ENCODE measurements around the gene ELOVL6. TPM values are rescaled to one million over a fixed set of nuclear protein-coding genes. Genes with fewer than 3 reads are reported as not detected.
"Not testable (repeated sequence)": the region's sequence is repeated elsewhere in the genome, so short reads cannot be mapped to it uniquely, and the experiment has no call there.

Gene ELOVL6
- total RNA-seq, 2 experiments from 2014 or later: 1.6 to 2.9 TPM

- H3K36me3 Mint-ChIP-seq (ENCODE audit: low read depth): no peaks in the 10 kb centered on the region
- Histone ChIP-seq H3K27me3 (ENCODE audit: control insufficient read depth in 1 of 2, insufficient read depth in 2 of 2, low read length in 2 of 2) (no peaks in the 10 kb centered on the region), H3K9me3 (ENCODE audit: control insufficient read depth in 1 of 2, insufficient read depth in 1 of 2, low read length in 2 of 2) (no peaks in the 10 kb centered on the region), H3K36me3 (ENCODE audit: insufficient read depth, low read length) (no peaks in the 10 kb centered on the region), H3K4me1 (ENCODE audit: insufficient read depth, low read length) (peaks cover 13% of the 10 kb centered on the region), H3K27ac (ENCODE audit: low read depth in 1 of 2, low read length in 2 of 2) (no peak overlapping the region), H3K4me3 (ENCODE audit: low read length) (no peak overlapping the region)
- no peak overlapping the region for H3K27ac Mint-ChIP-seq
- H3K4me3 Mint-ChIP-seq: no peak overlapping the region
- intact Hi-C loops (cut with DNase I, micrococcal nuclease): no loop called here
- ATAC-seq (ENCODE audit: poor library complexity) (no peak), DNase-seq (no peak)
- ChIA-PET POLR2A (no interaction called here), CTCF (no interaction called here)
- H3K27me3 Mint-ChIP-seq: no peaks in the 10 kb centered on the region
- TF ChIP-seq CTCF (IDR thresholded peaks at IDR 0.05): no peak
- H3K4me1 Mint-ChIP-seq (ENCODE audit: low read depth): peaks cover 41% of the 10 kb centered on the region
- no peaks in the 10 kb centered on the region for H3K9me3 Mint-ChIP-seq
Observed at GRCh38 chr4:110087070-110087708, 111.2 kb downstream of the ELOVL6 start.

- Histone ChIP-seq H3K27me3 (ENCODE audit: control insufficient read depth in 1 of 2, insufficient read depth in 2 of 2, low read length in 2 of 2) (no peaks in the 10 kb centered on the region), H3K36me3 (ENCODE audit: insufficient read depth, low read length) (no peaks in the 10 kb centered on the region), H3K4me1 (ENCODE audit: insufficient read depth, low read length) (peaks cover 13% of the 10 kb centered on the region), H3K9me3 (ENCODE audit: control insufficient read depth in 1 of 2, insufficient read depth in 1 of 2, low read length in 2 of 2) (no peaks in the 10 kb centered on the region), H3K27ac (ENCODE audit: low read depth in 1 of 2, low read length in 2 of 2) (no peak overlapping the region), H3K4me3 (ENCODE audit: low read length) (no peak overlapping the region)
- DNase-seq: peak in 9 of 14 experiments; percentile 9 to 54 (median 20)
- no peaks in the 10 kb centered on the region for H3K27me3 Mint-ChIP-seq
- intact Hi-C loops (cut with DNase I, micrococcal nuclease): no loop called here
- no peaks in the 10 kb centered on the region for H3K36me3 Mint-ChIP-seq (ENCODE audit: low read depth)
- H3K4me1 Mint-ChIP-seq (ENCODE audit: low read depth): peaks cover 41% of the 10 kb centered on the region
- no peak overlapping the region for H3K4me3 Mint-ChIP-seq
- no peak for TF ChIP-seq CTCF (IDR thresholded peaks at IDR 0.05)
- ChIA-PET POLR2A (no interaction called here), CTCF (no interaction called here)
- H3K27ac Mint-ChIP-seq: peak overlapping the region; percentile 71
- ATAC-seq (ENCODE audit: poor library complexity): no peak
- no peaks in the 10 kb centered on the region for H3K9me3 Mint-ChIP-seq
Observed at GRCh38 chr4:110085131-110085530, 113.3 kb downstream of the ELOVL6 start.

GRCh38 chr4:110084154-110084553, 114.3 kb downstream of the ELOVL6 start:
- Mint-ChIP-seq H3K4me1 (ENCODE audit: low read depth) (peaks cover 31% of the 10 kb centered on the region), H3K27me3 (no peaks in the 10 kb centered on the region)

GRCh38 chr4:110078148-110078547, 120.3 kb downstream of the ELOVL6 start:
- H3K27me3 ChIP-seq (ENCODE audit: control insufficient read depth in 1 of 2, insufficient read depth in 2 of 2, low read length in 2 of 2); H3K9me3 ChIP-seq (ENCODE audit: control insufficient read depth in 1 of 2, insufficient read depth in 1 of 2, low read length in 2 of 2); POLR2A ChIA-PET; intact Hi-C loops (cut with DNase I, micrococcal nuclease); ATAC-seq (ENCODE audit: poor library complexity); H3K9me3 Mint-ChIP-seq; CTCF ChIA-PET; H3K36me3 ChIP-seq (ENCODE audit: insufficient read depth, low read length); H3K27ac Mint-ChIP-seq; H3K27me3 Mint-ChIP-seq; H3K4me1 Mint-ChIP-seq (ENCODE audit: low read depth); H3K4me3 ChIP-seq (ENCODE audit: low read length); H3K4me1 ChIP-seq (ENCODE audit: insufficient read depth, low read length); H3K36me3 Mint-ChIP-seq (ENCODE audit: low read depth); H3K27ac ChIP-seq (ENCODE audit: low read depth in 1 of 2, low read length in 2 of 2); H3K4me3 Mint-ChIP-seq; DNase-seq: not testable (repeated sequence)

More at GRCh38 chr4:110084154-110084553, 114.3 kb downstream of the ELOVL6 start:
- Mint-ChIP-seq H3K9me3 (no peaks in the 10 kb centered on the region), H3K36me3 (ENCODE audit: low read depth) (no peaks in the 10 kb centered on the region), H3K4me3 (no peak overlapping the region), H3K27ac (no peak overlapping the region)
- ATAC-seq (ENCODE audit: poor library complexity) (no peak), DNase-seq (no peak)
- no peak for TF ChIP-seq CTCF (IDR thresholded peaks at IDR 0.05)
- Histone ChIP-seq H3K27ac (ENCODE audit: low read depth in 1 of 2, low read length in 2 of 2) (no peak overlapping the region), H3K27me3 (ENCODE audit: control insufficient read depth in 1 of 2, insufficient read depth in 2 of 2, low read length in 2 of 2) (no peaks in the 10 kb centered on the region), H3K4me1 (ENCODE audit: insufficient read depth, low read length) (peaks cover 13% of the 10 kb centered on the region), H3K4me3 (ENCODE audit: low read length) (no peak overlapping the region), H3K9me3 (ENCODE audit: control insufficient read depth in 1 of 2, insufficient read depth in 1 of 2, low read length in 2 of 2) (no peaks in the 10 kb centered on the region), H3K36me3 (ENCODE audit: insufficient read depth, low read length) (no peaks in the 10 kb centered on the region)
- CTCF ChIA-PET: no interaction called here
- intact Hi-C loops (cut with DNase I, micrococcal nuclease): no loop called here
- POLR2A ChIA-PET: no interaction called here

GRCh38 chr4:110076828-110077227, 121.6 kb downstream of the ELOVL6 start:
- H3K27ac Mint-ChIP-seq; H3K36me3 ChIP-seq (ENCODE audit: insufficient read depth, low read length); H3K9me3 Mint-ChIP-seq; H3K27me3 Mint-ChIP-seq; H3K4me3 ChIP-seq (ENCODE audit: low read length); intact Hi-C loops (cut with DNase I, micrococcal nuclease); H3K4me3 Mint-ChIP-seq; DNase-seq; H3K36me3 Mint-ChIP-seq (ENCODE audit: low read depth); CTCF ChIA-PET; H3K9me3 ChIP-seq (ENCODE audit: control insufficient read depth in 1 of 2, insufficient read depth in 1 of 2, low read length in 2 of 2); H3K4me1 ChIP-seq (ENCODE audit: insufficient read depth, low read length); H3K27ac ChIP-seq (ENCODE audit: low read depth in 1 of 2, low read length in 2 of 2); POLR2A ChIA-PET; H3K27me3 ChIP-seq (ENCODE audit: control insufficient read depth in 1 of 2, insufficient read depth in 2 of 2, low read length in 2 of 2); H3K4me1 Mint-ChIP-seq (ENCODE audit: low read depth); ATAC-seq (ENCODE audit: poor library complexity): not testable (repeated sequence)
